ENCODE data around the gene CDH24.

The CDH24 gene

GRCh38 chr14:23056956-23057756 lies at the start of gene CDH24:
Gene CDH24, minus strand, starts transcription at chr14:23057520. Its CDS starts 1,787 bp downstream, at chr14:23055733.
- DNase-seq, result no peak

- DNase-seq, result no peak
Observed at GRCh38 chr14:23106747-23107045, 49.4 kb upstream of the CDH24 start.

GRCh38 chr14:23105348-23105824 lies 48.1 kb upstream of the CDH24 start:
- no peak for DNase-seq

- no peak for DNase-seq
Observed at GRCh38 chr14:23104591-23105347, 47.4 kb upstream of the CDH24 start, which contains the start of gene CIROP. Gene CIROP, minus strand, starts transcription at chr14:23104989. Its CDS starts 69 bp downstream, at chr14:23104920.

GRCh38 chr14:23104070-23104590 lies 46.8 kb upstream of the CDH24 start:
- DNase-seq, result no peak

GRCh38 chr14:23103581-23103980 lies 46.3 kb upstream of the CDH24 start:
- no peak for DNase-seq

GRCh38 chr14:23102801-23103200 lies 45.5 kb upstream of the CDH24 start:
- no peak for DNase-seq

GRCh38 chr14:23101986-23102625 lies 44.8 kb upstream of the CDH24 start:
- DNase-seq, result no peak

GRCh38 chr14:23101213-23101970 lies 44.1 kb upstream of the CDH24 start:
- DNase-seq, result no peak

- no peak for DNase-seq
Observed at GRCh38 chr14:23099212-23099861, 42.0 kb upstream of the CDH24 start.

- DNase-seq, result no peak
Observed at GRCh38 chr14:23097786-23098185, 40.5 kb upstream of the CDH24 start.

- no peak for DNase-seq
Observed at GRCh38 chr14:23095196-23096108, 38.1 kb upstream of the CDH24 start, which contains the start of gene C14orf119. Gene C14orf119, plus strand, starts transcription at chr14:23095505. Its CDS starts 2,154 bp downstream, at chr14:23097659.

GRCh38 chr14:23094666-23095195 lies 37.4 kb upstream of the CDH24 start, which contains the start of gene ACIN1:
Gene ACIN1, minus strand, starts transcription at chr14:23095136. Its CDS starts 24 bp downstream, at chr14:23095112.
- no peak for DNase-seq

- no peak for DNase-seq
Observed at GRCh38 chr14:23093991-23094665, 36.8 kb upstream of the CDH24 start.

- no peak for DNase-seq
Observed at GRCh38 chr14:23093526-23093925, 36.2 kb upstream of the CDH24 start.

GRCh38 chr14:23093104-23093503 lies 35.8 kb upstream of the CDH24 start:
- no peak for DNase-seq

- no peak for DNase-seq
Observed at GRCh38 chr14:23091294-23092225, 34.2 kb upstream of the CDH24 start.

- DNase-seq, result no peak
Observed at GRCh38 chr14:23090254-23090636, 32.9 kb upstream of the CDH24 start.
